ENCODE data around the gene RFC2. TPM values are rescaled to one million over a fixed set of nuclear protein-coding genes. Genes with fewer than 3 reads are reported as not detected.
A peak's percentile ranks its signal among the peaks of the same experiment; 100 is the strongest.

The RFC2 gene
- total RNA-seq, 2 experiments from 2014 or later = 52.5 to 55.9 TPM

DNA sequence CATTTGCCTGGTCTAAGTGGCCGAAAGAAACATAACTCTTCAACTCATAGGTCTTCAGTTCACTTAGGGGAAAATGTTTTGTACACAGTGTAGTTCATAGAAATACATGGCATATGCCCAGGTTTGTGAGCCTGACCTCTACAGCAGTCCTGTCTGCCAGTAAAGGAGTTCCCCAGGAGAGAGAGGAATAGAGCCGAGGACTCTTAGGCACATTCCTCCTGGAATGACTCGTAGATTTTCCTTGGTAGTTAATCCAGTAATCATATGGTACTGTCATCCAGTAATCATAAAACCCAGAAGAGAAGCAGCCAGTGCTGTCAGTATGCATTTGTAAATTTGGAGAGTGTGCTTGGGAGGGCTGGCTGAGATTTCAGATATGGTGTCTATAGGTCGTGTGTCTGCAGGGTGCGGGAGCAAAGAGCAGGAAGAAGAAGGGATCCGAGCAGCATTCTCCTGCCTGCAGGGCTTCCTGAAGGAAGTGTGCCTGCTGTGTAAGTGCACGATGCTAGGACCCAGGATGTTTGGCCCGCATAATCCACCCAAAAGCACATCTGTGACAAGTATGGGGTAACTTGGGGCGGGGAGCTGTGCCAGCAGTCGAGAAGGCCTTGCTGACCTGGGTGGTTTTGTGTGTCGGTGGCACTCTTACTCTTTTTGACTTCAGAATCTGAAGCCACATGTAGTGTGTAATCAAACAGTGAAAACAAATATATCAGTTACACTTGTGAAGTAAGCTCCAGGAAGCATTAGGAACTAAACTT is 66.1 kb downstream of the RFC2 start:
- Mint-ChIP-seq H3K27ac (no peak overlapping the region), H3K36me3 (ENCODE audit: low read depth) (peaks cover 65% of the 10 kb centered on the region), H3K9me3 (no peaks in the 10 kb centered on the region), H3K27me3 (no peaks in the 10 kb centered on the region), H3K4me1 (peaks cover 37% of the 10 kb centered on the region), H3K4me3 (no peak overlapping the region)
- CTCF ChIA-PET = interaction anchor here (0.5 to 1.2 kb wide), 2 partner anchors 10 to 13 kb away, joined by 3 to 5 read pairs; no protein-coding TSS in a partner anchor
- POLR2A ChIA-PET = interaction anchor here (3.8 kb wide), 1 partner anchor 13 kb away, joined by 11 read pairs; the partner anchor contains the start of gene EIF4H
- no peak for DNase-seq

DNA sequence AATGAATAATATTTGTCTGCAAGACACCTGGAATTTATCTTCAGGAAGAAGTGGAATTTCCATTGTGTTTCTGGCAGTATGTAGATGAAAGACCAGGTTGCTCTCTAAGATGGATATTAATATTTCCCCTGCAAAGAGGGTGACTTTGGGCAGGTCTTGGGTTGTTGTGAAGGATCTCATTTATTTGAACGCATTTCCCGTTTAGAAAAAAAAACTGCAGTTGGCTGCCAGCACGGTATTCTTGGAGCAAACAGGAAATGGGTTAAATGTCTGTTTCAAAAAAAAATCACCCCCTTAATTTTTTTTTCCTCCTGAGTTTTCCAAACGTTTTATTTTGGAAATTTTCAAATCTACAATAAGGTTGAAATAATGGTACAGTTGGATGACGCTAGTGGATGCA is 68.6 kb downstream of the RFC2 start:
- peaks cover 61% of the 10 kb centered on the region for H3K36me3 Mint-ChIP-seq (ENCODE audit: low read depth)
- no peaks in the 10 kb centered on the region for H3K27me3 Mint-ChIP-seq
- H3K4me3 Mint-ChIP-seq = no peak overlapping the region
- CTCF ChIA-PET = interaction anchor here (0.6 to 3.7 kb wide), 2 partner anchors 11 to 197 kb away, joined by 3 to 24 read pairs; partner anchors contain the start of gene EIF4H
- POLR2A ChIA-PET = no interaction called here
- DNase-seq = no peak
- H3K4me1 Mint-ChIP-seq = peaks cover 51% of the 10 kb centered on the region
- H3K9me3 Mint-ChIP-seq = no peaks in the 10 kb centered on the region
- H3K27ac Mint-ChIP-seq = peak overlapping the region; percentile 5

DNA sequence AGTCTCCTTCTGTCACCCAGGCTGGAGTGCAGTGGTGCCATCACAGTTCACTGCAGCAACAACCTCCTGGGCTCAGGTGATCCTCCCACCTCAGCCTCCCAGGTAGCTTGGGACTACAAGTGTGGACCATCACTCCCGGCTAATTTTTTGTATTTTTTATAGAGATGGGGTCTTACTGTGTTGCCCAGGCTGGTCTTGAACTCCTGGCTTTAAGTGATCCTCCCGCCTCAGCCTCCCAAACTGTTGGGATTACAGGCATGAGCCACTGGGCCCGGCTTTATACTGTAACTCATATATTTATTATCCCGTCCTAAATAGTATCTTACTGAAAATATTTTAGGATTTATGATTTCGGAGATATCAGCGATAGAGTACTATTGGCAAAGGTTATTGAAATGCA is 69.2 kb downstream of the RFC2 start:
- H3K9me3 Mint-ChIP-seq = no peaks in the 10 kb centered on the region
- peaks cover 54% of the 10 kb centered on the region for H3K36me3 Mint-ChIP-seq (ENCODE audit: low read depth)
- no peak overlapping the region for H3K27ac Mint-ChIP-seq
- H3K4me1 Mint-ChIP-seq = peaks cover 56% of the 10 kb centered on the region
- no peaks in the 10 kb centered on the region for H3K27me3 Mint-ChIP-seq
- H3K4me3 Mint-ChIP-seq = no peak overlapping the region
- DNase-seq = no peak
- POLR2A ChIA-PET = interaction anchor here (3.2 kb wide), 1 partner anchor 11 kb away, joined by 32 read pairs; the partner anchor contains the start of gene EIF4H
- CTCF ChIA-PET = interaction anchor here (3.7 kb wide), 1 partner anchor 11 kb away, joined by 24 read pairs; the partner anchor contains the start of gene EIF4H

DNA sequence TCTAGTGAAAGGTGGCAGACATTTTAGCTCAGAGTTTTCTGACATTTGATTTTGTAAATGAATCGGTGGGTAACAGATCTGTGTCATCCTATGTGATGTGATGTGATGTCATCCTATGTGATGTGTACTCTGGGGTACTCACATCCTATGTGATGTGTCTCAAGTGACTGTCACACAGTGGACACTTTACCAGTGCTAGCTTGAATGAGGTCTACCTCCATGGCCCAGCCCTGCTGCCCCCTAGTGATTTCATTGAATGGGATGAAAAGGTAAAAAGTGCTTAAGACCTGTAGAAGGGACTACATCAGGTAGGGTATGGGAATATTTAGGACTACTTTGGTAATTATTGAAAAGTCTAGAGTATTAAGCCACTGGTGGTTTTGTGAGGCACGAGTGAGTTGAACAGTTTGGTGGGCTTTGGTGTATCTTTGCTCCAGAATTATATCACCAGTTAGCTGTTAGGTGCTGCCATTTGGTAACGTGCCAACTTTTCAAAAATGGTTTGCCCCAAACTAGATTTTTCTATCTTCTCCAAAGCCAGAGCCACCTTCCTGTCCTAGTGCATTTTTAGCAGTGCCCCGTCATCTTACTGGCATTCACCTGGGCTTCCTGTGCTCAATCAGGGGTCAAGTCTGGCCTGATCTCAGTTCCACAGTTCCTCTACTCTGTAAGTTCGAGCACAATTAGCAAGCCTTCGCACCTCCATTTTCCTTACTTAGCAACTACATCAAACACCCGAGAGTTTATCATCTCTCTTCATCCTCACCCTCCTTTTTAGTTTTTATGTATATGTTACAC is 70.3 kb downstream of the RFC2 start:
- H3K27me3 Mint-ChIP-seq = no peaks in the 10 kb centered on the region
- peak overlapping the region; percentile 45 for H3K27ac Mint-ChIP-seq
- H3K4me3 Mint-ChIP-seq = no peak overlapping the region
- DNase-seq = no peak
- CTCF ChIA-PET = interaction anchor here (0.8 to 3.7 kb wide), 10 partner anchors 10 to 218 kb away, joined by 3 to 24 read pairs (median 4); partner anchors contain the start of gene EIF4H
- H3K36me3 Mint-ChIP-seq (ENCODE audit: low read depth) = peaks cover 46% of the 10 kb centered on the region
- H3K9me3 Mint-ChIP-seq = no peaks in the 10 kb centered on the region
- peaks cover 60% of the 10 kb centered on the region for H3K4me1 Mint-ChIP-seq
- POLR2A ChIA-PET = interaction anchor here (1.0 to 3.2 kb wide), 3 partner anchors 9 to 10 kb away, joined by 3 to 32 read pairs (median 4); partner anchors contain the start of gene EIF4H

DNA sequence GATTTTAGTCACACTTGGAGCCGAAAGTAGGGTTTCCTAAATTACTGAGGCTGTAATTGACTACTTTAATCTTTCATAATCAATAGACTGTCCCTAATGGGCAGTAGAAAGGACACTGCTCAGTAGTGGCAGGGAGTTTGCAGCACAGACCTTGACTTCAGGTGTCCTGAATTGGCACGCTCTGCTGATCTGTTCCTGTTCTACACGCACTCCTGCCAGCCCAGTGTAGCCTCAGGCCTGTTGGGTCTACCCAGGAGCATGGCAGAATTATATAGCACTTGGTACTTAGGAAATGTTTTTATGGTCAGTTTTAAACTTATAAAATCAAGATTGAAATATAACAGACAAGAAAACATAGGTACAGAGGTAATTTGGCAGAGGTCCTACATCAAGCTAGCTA is 71.1 kb downstream of the RFC2 start:
- Mint-ChIP-seq H3K4me3 (no peak overlapping the region), H3K27me3 (no peaks in the 10 kb centered on the region), H3K36me3 (ENCODE audit: low read depth) (peaks cover 42% of the 10 kb centered on the region), H3K27ac (no peak overlapping the region), H3K4me1 (peaks cover 67% of the 10 kb centered on the region), H3K9me3 (no peaks in the 10 kb centered on the region)
- DNase-seq = no peak
- ChIA-PET POLR2A (interaction anchor here (1.0 to 3.2 kb wide), 3 partner anchors 9 to 11 kb away, joined by 3 to 32 read pairs (median 4); partner anchors contain the start of gene EIF4H), CTCF (interaction anchor here (0.8 to 3.7 kb wide), 8 partner anchors 9 to 118 kb away, joined by 3 to 24 read pairs (median 5); partner anchors contain the start of gene EIF4H)

DNA sequence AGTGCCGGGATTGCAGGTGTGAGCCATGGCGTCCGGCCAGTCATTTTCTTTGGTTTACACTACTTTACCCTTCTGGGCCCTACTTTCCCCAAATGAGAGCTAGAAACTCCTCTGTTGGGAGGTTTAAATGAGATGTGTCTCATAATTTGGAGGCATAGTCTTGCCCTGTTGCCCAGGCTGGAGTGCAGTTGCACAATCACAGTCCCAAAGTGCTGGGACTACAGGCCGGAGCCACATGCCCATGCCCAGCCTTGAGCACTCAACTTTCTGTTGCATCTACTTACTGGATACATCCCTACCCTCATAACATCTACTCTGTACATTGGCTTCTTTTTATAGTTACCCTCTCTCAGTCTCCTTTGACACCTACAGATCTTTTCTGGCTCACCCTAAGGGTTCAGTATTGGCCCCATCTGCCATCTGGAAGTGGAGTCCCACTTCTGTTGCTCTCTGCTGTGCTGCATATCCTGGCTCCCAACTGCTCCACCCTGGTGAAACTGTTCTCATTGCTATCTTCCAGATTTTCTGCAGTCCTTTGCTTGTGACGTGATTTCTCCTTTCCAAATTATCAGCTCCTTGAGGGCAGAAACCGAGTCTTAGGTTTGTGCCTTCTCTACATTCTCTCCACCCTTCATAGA is 71.6 kb downstream of the RFC2 start:
- Mint-ChIP-seq H3K9me3 (no peaks in the 10 kb centered on the region), H3K4me3 (no peak overlapping the region), H3K4me1 (peaks cover 72% of the 10 kb centered on the region), H3K27ac (peak overlapping the region; percentile 34), H3K27me3 (no peaks in the 10 kb centered on the region), H3K36me3 (ENCODE audit: low read depth) (peaks cover 41% of the 10 kb centered on the region)
- ChIA-PET POLR2A (interaction anchor here (1.2 to 3.2 kb wide), 2 partner anchors 8 to 10 kb away, joined by 3 to 32 read pairs; partner anchors contain the start of gene EIF4H), CTCF (interaction anchor here (0.6 to 3.7 kb wide), 5 partner anchors 8 to 118 kb away, joined by 3 to 24 read pairs (median 6); partner anchors contain the start of gene EIF4H)
- no peak for DNase-seq

DNA sequence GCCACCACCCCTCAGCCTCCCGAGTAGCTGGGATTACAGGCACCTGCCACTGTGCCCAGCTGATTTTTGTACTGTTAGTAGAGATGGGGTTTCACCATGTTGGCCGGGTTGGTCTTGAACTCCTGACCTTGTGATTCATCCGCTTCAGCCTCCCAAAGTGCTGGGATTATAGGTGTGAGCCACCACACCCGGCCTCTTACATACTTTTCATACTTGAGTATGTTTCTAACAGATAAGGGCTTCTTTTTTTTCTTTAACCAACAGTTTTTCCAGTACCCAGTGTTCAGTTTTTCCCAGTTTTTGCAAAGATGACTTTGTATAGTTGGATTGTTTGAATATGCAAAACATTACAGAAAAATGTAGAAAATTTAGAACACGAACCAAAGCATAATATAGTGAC is 72.4 kb downstream of the RFC2 start:
- Mint-ChIP-seq H3K27me3 (no peaks in the 10 kb centered on the region), H3K36me3 (ENCODE audit: low read depth) (peaks cover 41% of the 10 kb centered on the region), H3K9me3 (no peaks in the 10 kb centered on the region), H3K4me3 (no peak overlapping the region), H3K4me1 (peaks cover 74% of the 10 kb centered on the region), H3K27ac (no peak overlapping the region)
- DNase-seq = no peak
- CTCF ChIA-PET = interaction anchor here (0.6 kb wide), 1 partner anchor 124 kb away, joined by 3 read pairs; no protein-coding TSS in a partner anchor
- POLR2A ChIA-PET = interaction anchor here (1.1 to 3.2 kb wide), 3 partner anchors 7 to 21 kb away, joined by 3 to 32 read pairs (median 3); partner anchors contain the start of gene EIF4H

Other genes with a start within 250 kb of the RFC2 start
- gene ELN, start 226.2 kb downstream of the RFC2 start, total RNA-seq = not detected
- 10 to 100 TPM; 22.5 to 26.1 TPM for gene LIMK1, start 170.6 kb downstream of the RFC2 start, total RNA-seq
- gene EIF4H, start 80.0 kb downstream of the RFC2 start, total RNA-seq = 100 to 1,000 TPM; 295 to 320 TPM
- gene LAT2, start 44.4 kb downstream of the RFC2 start, total RNA-seq = 10 to 100 TPM; 31.1 to 32.5 TPM
- 1 to 10 TPM; 1.6 TPM for gene CLIP2, start 35.0 kb upstream of the RFC2 start, total RNA-seq
- 1 to 10 TPM; 4.0 to 4.6 TPM for gene GTF2IRD1, start 199.5 kb upstream of the RFC2 start, total RNA-seq

All from activated CD4-positive, alpha-beta memory T cell treated with anti-CD3 and anti-CD28 coated beads, Interleukin-2, amount 10 ng/mL, durations not matched to agents 7 days and 5 days (primary cell).